GM18861 (cell line): ENCODE results near the gene RFXANK.
"Not testable (repeated sequence)": the region's sequence is repeated elsewhere in the genome, so short reads cannot be mapped to it uniquely, and the experiment has no call there.

Experiments used
- ATAC-seq: cut with Tn5 transposase; IDR thresholded peaks from one replicate; pipeline ENCODE4 v1.9.1; 2021; ENCODE audit not compliant: unreplicated experiment

RFXANK gene

GRCh38 chr19:19192078-19192882 is at the start of gene RFXANK, which contains the start of gene BORCS8:
RFXANK (plus strand) TSS chr19:19192258; CDS start chr19:19193947, 1,689 bp downstream.
BORCS8 (minus strand) TSS chr19:19192152; CDS start chr19:19192117, 35 bp downstream.
- ATAC-seq, result peak; percentile 83

GRCh38 chr19:19142347-19142746 is 49.7 kb upstream of the RFXANK start:
- ATAC-seq, result no peak

GRCh38 chr19:19145281-19145680 is 46.8 kb upstream of the RFXANK start:
- no peak for ATAC-seq

- ATAC-seq, result no peak
Observed at GRCh38 chr19:19145684-19146608, 46.1 kb upstream of the RFXANK start.

- no peak for ATAC-seq
Observed at GRCh38 chr19:19146865-19147264, 45.2 kb upstream of the RFXANK start.

GRCh38 chr19:19147344-19147743 is 44.7 kb upstream of the RFXANK start:
- no peak for ATAC-seq

- not testable (repeated sequence) for ATAC-seq
Observed at GRCh38 chr19:19148504-19148903, 43.6 kb upstream of the RFXANK start.

GRCh38 chr19:19149435-19149834 is 42.6 kb upstream of the RFXANK start:
- ATAC-seq, result no peak

- peak; percentile 51 for ATAC-seq
Observed at GRCh38 chr19:19151418-19151817, 40.6 kb upstream of the RFXANK start.

GRCh38 chr19:19152668-19153384 is 39.2 kb upstream of the RFXANK start:
- ATAC-seq, result no peak

GRCh38 chr19:19154768-19155494 is 37.1 kb upstream of the RFXANK start:
- no peak for ATAC-seq

GRCh38 chr19:19155495-19156219 is 36.4 kb upstream of the RFXANK start:
- ATAC-seq, result peak; percentile 48

GRCh38 chr19:19157808-19158207 is 34.2 kb upstream of the RFXANK start:
- no peak for ATAC-seq

GRCh38 chr19:19159534-19159933 is 32.5 kb upstream of the RFXANK start:
- no peak for ATAC-seq

GRCh38 chr19:19160461-19161035 is 31.5 kb upstream of the RFXANK start:
- ATAC-seq, result no peak

GRCh38 chr19:19162495-19162894 is 29.6 kb upstream of the RFXANK start:
- no peak for ATAC-seq

- ATAC-seq, result no peak
Observed at GRCh38 chr19:19165396-19165795, 26.7 kb upstream of the RFXANK start.

GRCh38 chr19:19167612-19168011 is 24.4 kb upstream of the RFXANK start:
- ATAC-seq, result no peak
